GM12878 (cell line): Measurements from ENCODE around the gene DPP6. TPM values are rescaled to one million over a fixed set of nuclear protein-coding genes. Genes with fewer than 3 reads are reported as not detected.

Experiments
- ATAC-seq: fragments of 200-7000 bp; cut with Tn5 transposase; 3 replicates; pipeline ENCODE4 v1.9.1; 2020; ENCODE audit warnings: mild to moderate bottlenecking, moderate library complexity
- BruUV-seq: library from RNA; stranded (reverse); fragments of 400-500 nt; replicated peaks from 2 replicates; lab custom pipeline; 2021; lab: Mats Ljungman, UMichigan
- CTCF ChIA-PET: fragments of 300-600 bp; sonication (Branson Sonifier 250); formaldehyde crosslinking; extraction: SDS; loops from one replicate; lab custom pipeline; 2021; ENCODE audit warnings: inconsistent platforms; lab: Yijun Ruan, JAX
- POLR2A ChIA-PET: fragments of 350-600 bp; formaldehyde crosslinking; extraction: SDS; loops from one replicate; lab custom pipeline; 2021; ENCODE audit warnings: inconsistent platforms; lab: Charles Lee
- RAD21 ChIA-PET: fragments of 300-600 bp; sonication (Branson Sonifier 250); formaldehyde crosslinking; loops from one replicate; lab custom pipeline; 2023; ENCODE audit warnings: antibody characterized with exemption; ENCODE audit not compliant: unreplicated experiment; lab: Charles Lee
- SMC1A ChIA-PET: fragments of 300-600 bp; sonication (Branson Sonifier 250); formaldehyde crosslinking; loops from one replicate; lab custom pipeline; 2023; ENCODE audit not compliant: unreplicated experiment, uncharacterized antibody; lab: Charles Lee
- DNase-seq: peaks from one replicate; pipeline ENCODE4 v3.0.0-alpha.2; 2011; ENCODE audit warnings: low read depth, low spot score
- FAIRE-seq: peaks from 3 replicates; lab custom pipeline; 2011; peaks lifted over from hg19 to GRCh38; lab: Jason Lieb, UNC
- H2AFZ ChIP-seq: 2 replicates; pipeline ENCODE4 v1.6.0; 2011; ENCODE audit warnings: low read depth, low read length, control low read depth; ENCODE audit not compliant: control insufficient read depth
- H3K27ac ChIP-seq: 2 replicates; pipeline ENCODE4 v1.5.1; 2011; ENCODE audit warnings: control low read depth; ENCODE audit not compliant: control insufficient read depth, insufficient read depth
- H3K27me3 ChIP-seq, 2 experiments: replicated peaks in 1 of 2; 2 replicates each; pipeline versions ENCODE4 v1.6.0 to v1.6.1; 2011; ENCODE audit warnings: low read length in 1 of 2; ENCODE audit not compliant: control insufficient read depth in 2 of 2, insufficient read depth in 2 of 2
- H3K36me3 ChIP-seq, 2 experiments: 2 replicates each; pipeline ENCODE4 v1.5.1; 2011; ENCODE audit warnings: low read length in 1 of 2; ENCODE audit not compliant: control insufficient read depth in 2 of 2, insufficient read depth in 2 of 2
- H3K4me1 ChIP-seq: 2 replicates; pipeline ENCODE4 v1.6.1; 2011; ENCODE audit warnings: mild to moderate bottlenecking, low read length, moderate library complexity, mixed read lengths; ENCODE audit not compliant: control insufficient read depth, insufficient read depth
- H3K4me2 ChIP-seq: 2 replicates; pipeline ENCODE4 v1.6.0; 2011; ENCODE audit warnings: control low read depth; ENCODE audit not compliant: control insufficient read depth, insufficient read depth
- H3K4me3 ChIP-seq: fragments of 200-600 bp; sonication (generic); 2 replicates; pipeline ENCODE4 v1.5.1; 2016
- H3K79me2 ChIP-seq: 2 replicates; pipeline ENCODE4 v1.6.0; 2011; ENCODE audit warnings: low read length; ENCODE audit not compliant: control insufficient read depth, insufficient read depth
- H3K9ac ChIP-seq: 2 replicates; pipeline ENCODE4 v1.8.0; 2011; ENCODE audit warnings: low read length, control low read depth, mixed read lengths; ENCODE audit not compliant: control insufficient read depth, insufficient read depth
- H3K9me3 ChIP-seq: replicated peaks from 3 replicates; pipeline ENCODE4 v1.5.1; 2011; ENCODE audit warnings: mild to moderate bottlenecking, low read length; ENCODE audit not compliant: control insufficient read depth, insufficient read depth
- H4K20me1 ChIP-seq: 2 replicates; pipeline ENCODE4 v1.6.0; 2011; ENCODE audit not compliant: control insufficient read depth, insufficient read depth
- ATF2 ChIP-seq: IDR thresholded peaks from 2 replicates; pipeline ENCODE4 v1.6.1; 2012; ENCODE audit warnings: low read length, inconsistent platforms
- ATF3 ChIP-seq: IDR thresholded peaks from 2 replicates; pipeline ENCODE4 v1.6.1; 2011; ENCODE audit warnings: low read depth, mild to moderate bottlenecking, low read length, moderate library complexity, borderline replicate concordance; ENCODE audit errors: extremely low read depth
- BMI1 ChIP-seq: fragments of 450-650 bp; IDR thresholded peaks from 2 replicates; pipeline ENCODE4 v1.6.1; 2016; ENCODE audit warnings: mild to moderate bottlenecking, moderate library complexity, borderline replicate concordance
- CBX5 ChIP-seq: sonication (generic); IDR thresholded peaks from 2 replicates; pipeline ENCODE4 v1.6.1; 2016; ENCODE audit warnings: low read depth, moderate library complexity, mild to moderate bottlenecking, inconsistent platforms
- E2F4 ChIP-seq: IDR thresholded peaks from 2 replicates; pipeline ENCODE4 v1.6.1; 2012; ENCODE audit warnings: low read depth, low read length, improper control_type of control experiment
- IRF3 ChIP-seq: fragments of 450-650 bp; IDR thresholded peaks from 2 replicates; pipeline ENCODE4 v1.6.1; 2014; ENCODE audit warnings: mild to moderate bottlenecking
- JUND ChIP-seq: IDR thresholded peaks from 2 replicates; pipeline ENCODE4 v1.6.1; 2012; ENCODE audit warnings: low read depth, mild to moderate bottlenecking, low read length, improper control_type of control experiment, moderate library complexity
- KLF5 ChIP-seq: fragments of 450-650 bp; IDR thresholded peaks from 2 replicates; pipeline ENCODE4 v1.6.1; 2014; ENCODE audit warnings: mild to moderate bottlenecking; ENCODE audit not compliant: partially characterized antibody
- SREBF1 ChIP-seq: IDR thresholded peaks from 2 replicates; pipeline ENCODE4 v1.6.1; 2012; ENCODE audit warnings: mild to moderate bottlenecking, low read length
- TAF1 ChIP-seq: IDR thresholded peaks from 2 replicates; pipeline ENCODE4 v1.6.1; 2011; ENCODE audit warnings: mild to moderate bottlenecking, low read depth, low read length, borderline replicate concordance
- TCF7 ChIP-seq: IDR thresholded peaks from 2 replicates; pipeline ENCODE4 v1.6.1; 2014; ENCODE audit warnings: antibody characterized with exemption, borderline replicate concordance
- ZBTB11 ChIP-seq: fragments of 450-650 bp; formaldehyde crosslinking; IDR thresholded peaks from 2 replicates; pipeline ENCODE4 v1.5.0; 2022; ENCODE audit warnings: mild to moderate bottlenecking, missing genetic modification characterization
- ZNF592 ChIP-seq: fragments of 450-650 bp; IDR thresholded peaks from 2 replicates; pipeline ENCODE4 v1.6.1; 2017; ENCODE audit warnings: mild to moderate bottlenecking, moderate library complexity
- WGBS: methylation state at CpG from one replicate; pipeline ENCODE4 v1.1.6; 2016; ENCODE audit warnings: low lambda C conversion rate; ENCODE audit not compliant: insufficient replicate concordance, insufficient coverage; ENCODE audit errors: missing lambda C conversion rate; 5-methylcytosine and 5-hydroxymethylcytosine counted together
- in situ Hi-C: fragments of 300-500 bp; cut with MboI; formaldehyde crosslinking; loops from 9 replicates; pipeline ENCODE4 v1.14.3; 2018; ENCODE audit warnings: mixed read lengths
- intact Hi-C: fragments of 100-400 bp; cut with micrococcal nuclease; formaldehyde crosslinking; loops from one replicate; pipeline ENCODE4 v1.14.2; 2022; ENCODE audit not compliant: unreplicated experiment
- polyA plus RNA-seq, 11 experiments: library from polyadenylated mRNA; depleted of rRNA in 4 of 11; unstranded in 6 of 11; stranded (reverse) in 5 of 11; fragments of >200 nt; fragmentation: Nextera tagmentation in 4 of 11; fragmentation: Illumina TruSeq in 1 of 11; extraction: Ambion mirVana in 4 of 11; extraction: Trizol in 1 of 11; gene quantifications; 1 replicate in 1 of 11; 2 replicates in 10 of 11; pipeline versions ENCODE4 v1.2.1 to v1.2.3, GENCODE V29; 2011 to 2016; ENCODE audit warnings: inconsistent platforms in 2 of 11, missing spikeins in 2 of 11, low read depth in 1 of 11
- total RNA-seq, 4 experiments: library from RNA; depleted of rRNA in 3 of 4; stranded (reverse); fragments of >200 nt in 3 of 4; fragmentation: Illumina TruSeq in 1 of 4; extraction: Trizol in 1 of 4; gene quantifications; 2 replicates each; pipeline versions ENCODE4 v1.2.1 to v1.2.3, GENCODE V29; 2013 to 2021

Gene DPP6
- total and polyA plus RNA-seq, 10 of the 15 experiments (the other 5 are each of a cell fraction or from before 2014, with no cell fraction given) = not detected

- ChIA-PET CTCF (no interaction called here), SMC1A (no interaction called here), POLR2A (no interaction called here), RAD21 (interaction anchor here (0.6 kb wide), 1 partner anchor 14 kb away, joined by 4 read pairs; no protein-coding TSS in a partner anchor)
- no TSS peak for BruUV-seq
- no peaks in the 10 kb centered on the region for H3K9me3 ChIP-seq
- in situ Hi-C loops (no loop called here), intact Hi-C loops (no loop called here)
- H3K27me3 ChIP-seq = no peaks in the 10 kb centered on the region
- no peaks in the 10 kb centered on the region for H3K4me1 ChIP-seq
- 2% methylated on average over 4 of the region's 4 CpGs for WGBS
- no peak overlapping the region for H3K27ac ChIP-seq
- no peak overlapping the region for H3K4me2 ChIP-seq
- no peak for DNase-seq
- H3K4me3 ChIP-seq = no peak overlapping the region
- no peaks in the 10 kb centered on the region for H4K20me1 ChIP-seq
- no peak for ATAC-seq
- H3K36me3 ChIP-seq = no peaks in the 10 kb centered on the region
- no peak overlapping the region for H3K9ac ChIP-seq
- FAIRE-seq = no peak
- H3K79me2 ChIP-seq = no peaks in the 10 kb centered on the region
- H2AFZ ChIP-seq = no peak overlapping the region
- TF ChIP-seq TCF7 (no peak), ATF2 (no peak), BMI1 (no peak), SREBF1 (no peak), CBX5 (no peak), TAF1 (no peak), IRF3 (no peak), ATF3 (no peak), ZNF592 (no peak), KLF5 (no peak), E2F4 (no peak), ZBTB11 (CRISPR knock-in tag) (no peak), JUND (no peak)
Observed at GRCh38 chr7:154631162-154631561, 579.0 kb downstream of the DPP6 start.
